ENCODE measurements around the gene HLA-G.
A peak's percentile ranks its signal among the peaks of the same experiment; 100 is the strongest.

HLA-G gene

GRCh38 chr6:29809249-29809648 lies 18.4 kb upstream of the HLA-G start:
- DNase-seq = no peak
- TF ChIP-seq POLR2A (IDR thresholded peaks at IDR 0.05; ENCODE audit: low read length) (no peak), GATA1 (IDR thresholded peaks at IDR 0.05; ENCODE audit: low read depth, low read length) (no peak)

GRCh38 chr6:29810371-29810770 lies 17.3 kb upstream of the HLA-G start:
- no peak for TF ChIP-seq POLR2A (IDR thresholded peaks at IDR 0.05; ENCODE audit: low read length)
- no peak for TF ChIP-seq GATA1 (IDR thresholded peaks at IDR 0.05; ENCODE audit: low read depth, low read length)

GRCh38 chr6:29811377-29811776 lies 16.2 kb upstream of the HLA-G start:
- TF ChIP-seq POLR2A (IDR thresholded peaks at IDR 0.05; ENCODE audit: low read length) (no peak), GATA1 (IDR thresholded peaks at IDR 0.05; ENCODE audit: low read depth, low read length) (no peak)
- no peak for DNase-seq

More at GRCh38 chr6:29810371-29810770, 17.3 kb upstream of the HLA-G start:
- DNase-seq = no peak

GRCh38 chr6:29813066-29813465 lies 14.6 kb upstream of the HLA-G start:
- no peak for DNase-seq
- no peak for TF ChIP-seq POLR2A (IDR thresholded peaks at IDR 0.05; ENCODE audit: low read length)
- TF ChIP-seq GATA1 (IDR thresholded peaks at IDR 0.05; ENCODE audit: low read depth, low read length) = no peak

GRCh38 chr6:29813809-29814208 lies 13.8 kb upstream of the HLA-G start:
- TF ChIP-seq GATA1 (IDR thresholded peaks at IDR 0.05; ENCODE audit: low read depth, low read length) = no peak
- no peak for TF ChIP-seq POLR2A (IDR thresholded peaks at IDR 0.05; ENCODE audit: low read length)
- peak in 1 of 2 experiments; percentile 8 for DNase-seq

GRCh38 chr6:29814379-29815117 lies 13.1 kb upstream of the HLA-G start:
- DNase-seq = no peak
- TF ChIP-seq GATA1 (IDR thresholded peaks at IDR 0.05; ENCODE audit: low read depth, low read length) (no peak), POLR2A (IDR thresholded peaks at IDR 0.05; ENCODE audit: low read length) (no peak)

- TF ChIP-seq GATA1 (IDR thresholded peaks at IDR 0.05; ENCODE audit: low read depth, low read length) = no peak
- TF ChIP-seq POLR2A (IDR thresholded peaks at IDR 0.05; ENCODE audit: low read length) = no peak
- DNase-seq = peak; percentile 8 to 45
These were observed 12.4 kb upstream of the HLA-G start for GRCh38 chr6:29815118-29815750.

- DNase-seq = no peak
- TF ChIP-seq GATA1 (IDR thresholded peaks at IDR 0.05; ENCODE audit: low read depth, low read length) = no peak
- no peak for TF ChIP-seq POLR2A (IDR thresholded peaks at IDR 0.05; ENCODE audit: low read length)
These were observed 11.6 kb upstream of the HLA-G start for GRCh38 chr6:29816030-29816429.

GRCh38 chr6:29818892-29819291 lies 8.7 kb upstream of the HLA-G start:
- DNase-seq = no peak
- TF ChIP-seq POLR2A (IDR thresholded peaks at IDR 0.05; ENCODE audit: low read length) (no peak), GATA1 (IDR thresholded peaks at IDR 0.05; ENCODE audit: low read depth, low read length) (no peak)

- TF ChIP-seq POLR2A (IDR thresholded peaks at IDR 0.05; ENCODE audit: low read length) = no peak
- TF ChIP-seq GATA1 (IDR thresholded peaks at IDR 0.05; ENCODE audit: low read depth, low read length) = no peak
- no peak for DNase-seq
These were observed 3.5 kb upstream of the HLA-G start for GRCh38 chr6:29824144-29824543.

GRCh38 chr6:29825848-29826247 lies 1.8 kb upstream of the HLA-G start:
- no peak for DNase-seq
- no peak for TF ChIP-seq POLR2A (IDR thresholded peaks at IDR 0.05; ENCODE audit: low read length)
- no peak for TF ChIP-seq GATA1 (IDR thresholded peaks at IDR 0.05; ENCODE audit: low read depth, low read length)

GRCh38 chr6:29826271-29826670 lies 1.4 kb upstream of the HLA-G start:
- no peak for TF ChIP-seq POLR2A (IDR thresholded peaks at IDR 0.05; ENCODE audit: low read length)
- no peak for TF ChIP-seq GATA1 (IDR thresholded peaks at IDR 0.05; ENCODE audit: low read depth, low read length)
- no peak for DNase-seq

GRCh38 chr6:29828471-29828797 lies 809 bp downstream of the HLA-G start:
- DNase-seq = no peak
- TF ChIP-seq GATA1 (IDR thresholded peaks at IDR 0.05; ENCODE audit: low read depth, low read length) = no peak

- no peak for DNase-seq
- TF ChIP-seq GATA1 (IDR thresholded peaks at IDR 0.05; ENCODE audit: low read depth, low read length) (no peak), POLR2A (IDR thresholded peaks at IDR 0.05; ENCODE audit: low read length) (no peak)
These were observed 2.1 kb downstream of the HLA-G start for GRCh38 chr6:29829766-29830165.

- DNase-seq = no peak
- TF ChIP-seq POLR2A (IDR thresholded peaks at IDR 0.05; ENCODE audit: low read length) (no peak), GATA1 (IDR thresholded peaks at IDR 0.05; ENCODE audit: low read depth, low read length) (no peak)
These were observed 2.8 kb downstream of the HLA-G start for GRCh38 chr6:29830409-29830808.
